Epithelial cell of esophagus (primary cell): ENCODE measurements around the gene HECTD3.
A peak's percentile ranks its signal among the peaks of the same experiment; 100 is the strongest.

Experiments
- DNase-seq: peaks from one replicate; pipeline ENCODE4 v3.0.0; 2010; ENCODE audit warnings: low read depth
- H3K4me3 ChIP-seq: 2 replicates; pipeline ENCODE4 v1.5.1; 2011; ENCODE audit warnings: mild to moderate bottlenecking, low read length, control low read depth
- TF ChIP-seq, protein P1 (sequence below): IDR thresholded peaks from 2 replicates; pipeline ENCODE4 v1.5.1; 2011; ENCODE audit warnings: low read depth, mild to moderate bottlenecking, low read length, control low read depth, inconsistent platforms; ENCODE audit not compliant: insufficient read depth; ENCODE audit errors: missing control alignments

Gene HECTD3

DNA sequence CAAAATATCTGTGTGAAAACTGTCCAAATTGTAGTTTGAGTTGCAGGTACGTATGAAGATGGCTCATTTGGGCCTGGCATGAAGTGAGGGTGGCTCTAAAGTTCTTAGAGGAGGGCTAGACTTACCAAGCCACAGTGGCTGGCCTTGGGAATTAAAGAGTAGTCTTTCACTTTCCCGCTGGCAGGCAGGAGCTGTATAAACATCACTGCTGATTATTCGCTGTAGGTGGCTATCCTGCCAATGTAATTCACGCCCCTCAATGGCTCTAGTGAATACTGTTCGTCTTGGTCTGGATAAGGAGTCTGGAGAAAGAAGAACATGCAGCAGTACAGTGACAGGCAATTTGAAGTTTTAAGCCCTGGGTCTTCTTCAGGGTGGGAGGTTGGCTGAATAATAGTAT, 32.0 kb upstream of the HECTD3 start:
- H3K4me3 ChIP-seq = no peak overlapping the region
- DNase-seq = no peak
- TF ChIP-seq, protein P1, sequence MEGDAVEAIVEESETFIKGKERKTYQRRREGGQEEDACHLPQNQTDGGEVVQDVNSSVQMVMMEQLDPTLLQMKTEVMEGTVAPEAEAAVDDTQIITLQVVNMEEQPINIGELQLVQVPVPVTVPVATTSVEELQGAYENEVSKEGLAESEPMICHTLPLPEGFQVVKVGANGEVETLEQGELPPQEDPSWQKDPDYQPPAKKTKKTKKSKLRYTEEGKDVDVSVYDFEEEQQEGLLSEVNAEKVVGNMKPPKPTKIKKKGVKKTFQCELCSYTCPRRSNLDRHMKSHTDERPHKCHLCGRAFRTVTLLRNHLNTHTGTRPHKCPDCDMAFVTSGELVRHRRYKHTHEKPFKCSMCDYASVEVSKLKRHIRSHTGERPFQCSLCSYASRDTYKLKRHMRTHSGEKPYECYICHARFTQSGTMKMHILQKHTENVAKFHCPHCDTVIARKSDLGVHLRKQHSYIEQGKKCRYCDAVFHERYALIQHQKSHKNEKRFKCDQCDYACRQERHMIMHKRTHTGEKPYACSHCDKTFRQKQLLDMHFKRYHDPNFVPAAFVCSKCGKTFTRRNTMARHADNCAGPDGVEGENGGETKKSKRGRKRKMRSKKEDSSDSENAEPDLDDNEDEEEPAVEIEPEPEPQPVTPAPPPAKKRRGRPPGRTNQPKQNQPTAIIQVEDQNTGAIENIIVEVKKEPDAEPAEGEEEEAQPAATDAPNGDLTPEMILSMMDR = no peak

DNA sequence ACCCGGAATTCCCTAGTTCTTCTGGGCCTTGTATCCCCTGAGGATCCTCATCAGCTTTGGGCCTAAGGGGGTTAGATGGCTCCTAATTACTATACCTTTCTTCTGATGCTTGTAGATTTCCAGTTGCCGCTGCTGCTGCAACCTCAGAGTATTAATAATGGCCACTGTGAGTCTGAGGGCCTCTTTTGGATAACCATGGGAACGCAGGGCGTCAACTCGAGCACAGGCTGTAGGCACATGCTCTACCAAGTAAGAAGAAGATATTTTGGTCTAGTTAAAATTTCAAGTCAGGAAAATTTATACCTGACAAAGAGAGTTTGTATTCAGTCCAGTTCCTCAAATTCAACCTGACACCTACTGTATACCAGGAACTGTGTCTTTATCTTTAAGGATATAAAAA, 29.2 kb upstream of the HECTD3 start:
- H3K4me3 ChIP-seq = no peak overlapping the region
- TF ChIP-seq, protein P1 = no peak
- no peak for DNase-seq

DNA sequence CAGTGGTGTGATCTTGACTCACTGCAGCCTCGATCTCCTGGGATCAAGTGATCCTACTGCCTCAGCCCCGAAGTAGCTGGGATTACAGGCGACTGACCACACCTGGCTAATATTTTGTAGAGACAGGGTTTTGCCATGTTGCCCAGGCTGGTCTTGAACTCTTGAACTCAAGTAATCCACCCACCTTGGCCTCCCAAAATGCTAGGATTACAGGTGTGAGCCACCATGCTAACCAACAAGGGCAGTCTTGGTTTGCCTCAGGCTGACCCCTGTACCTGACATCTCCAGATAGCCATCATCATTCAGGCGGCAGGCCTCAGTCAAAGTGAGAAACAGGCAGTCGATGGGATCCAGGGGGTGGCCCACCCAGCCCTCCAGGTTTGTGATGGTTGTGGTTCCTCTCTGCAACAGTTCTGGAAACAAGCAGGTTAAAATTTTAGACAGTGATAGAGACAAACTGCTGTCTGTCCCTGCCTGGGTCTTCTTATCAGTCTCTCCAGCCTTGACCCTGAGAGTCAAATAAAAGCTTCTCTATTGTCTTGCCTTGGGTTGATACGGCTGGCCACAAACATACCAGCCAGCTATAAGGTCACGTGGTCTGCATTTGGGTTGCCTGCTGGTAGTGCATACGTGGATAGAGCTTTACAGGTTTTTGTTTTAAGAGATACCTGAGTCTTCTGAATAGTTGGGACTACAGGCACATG, 27.7 kb upstream of the HECTD3 start:
- no peak for DNase-seq
- TF ChIP-seq, protein P1 = no peak
- H3K4me3 ChIP-seq = no peak overlapping the region

DNA sequence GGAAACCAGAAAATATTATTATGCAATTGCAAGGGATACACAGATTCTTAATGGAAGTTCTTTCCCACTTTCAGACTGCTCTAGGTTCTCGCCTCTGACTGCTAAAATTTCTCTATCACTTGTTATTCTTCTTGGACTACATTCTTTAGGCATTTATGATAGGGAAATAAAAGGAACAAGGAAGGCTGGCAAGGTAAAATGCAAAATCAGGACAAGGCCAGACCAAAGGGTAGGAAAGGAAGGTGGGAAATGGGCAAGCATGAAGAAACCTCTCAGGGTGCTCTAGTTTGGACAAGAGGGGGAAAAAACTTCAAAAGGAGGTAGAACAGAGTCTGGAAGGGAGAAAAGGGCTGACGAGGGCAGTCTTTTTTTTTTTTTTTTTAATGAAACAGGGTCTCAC, 27.1 kb upstream of the HECTD3 start:
- no peak overlapping the region for H3K4me3 ChIP-seq
- TF ChIP-seq, protein P1 = no peak
- DNase-seq = no peak

DNA sequence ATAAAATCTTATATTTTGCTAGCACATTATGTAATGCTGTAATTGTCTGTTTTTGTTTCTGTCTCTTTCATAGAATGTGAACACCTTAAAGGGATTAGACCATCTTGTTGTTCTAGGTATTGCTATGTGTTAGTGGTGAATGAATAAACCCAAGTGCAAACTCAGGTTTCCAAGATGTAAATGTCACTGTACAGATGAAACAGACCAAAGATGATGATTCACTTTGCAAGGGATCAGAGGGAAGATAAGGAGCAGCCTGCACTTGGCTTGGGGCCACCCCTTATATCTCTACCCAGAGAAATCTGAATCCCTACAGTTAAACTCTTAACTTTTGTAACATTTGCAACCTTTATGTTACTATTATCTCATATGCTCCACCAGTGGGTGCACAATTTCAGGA, 26.3 kb upstream of the HECTD3 start:
- TF ChIP-seq, protein P1 = no peak
- DNase-seq = peak; percentile 14
- H3K4me3 ChIP-seq = no peak overlapping the region

DNA sequence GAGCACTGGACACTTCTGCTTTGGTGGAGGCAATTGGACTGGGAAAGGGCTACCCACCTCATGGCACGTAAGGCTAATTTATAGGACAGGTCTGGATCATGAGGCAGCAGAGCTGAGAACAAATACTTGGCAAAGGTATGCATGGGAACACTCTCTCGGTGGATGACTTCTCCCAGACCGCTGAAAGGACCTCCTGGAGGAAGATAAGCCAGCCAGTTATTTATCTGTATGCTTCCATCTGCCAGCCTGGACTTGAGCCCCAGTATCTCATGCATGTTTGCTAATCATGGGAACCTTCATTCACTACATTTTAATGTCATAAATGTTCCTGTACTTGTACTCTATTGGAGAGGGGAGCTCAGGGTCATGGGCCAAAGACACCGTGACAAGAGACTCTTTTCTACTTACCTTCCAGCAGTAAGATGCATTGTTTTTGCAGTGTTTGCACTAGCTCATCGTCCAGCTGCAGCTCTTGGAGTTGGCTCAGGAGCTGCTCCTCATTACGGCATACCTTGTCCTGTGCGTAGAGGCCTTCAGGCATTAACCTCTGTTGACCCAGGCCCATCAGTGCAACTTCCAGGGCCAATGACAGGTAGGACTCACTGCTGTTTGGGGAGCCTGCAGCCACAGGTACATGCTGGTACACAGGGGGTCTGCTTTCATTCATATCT, 24.6 kb upstream of the HECTD3 start:
- TF ChIP-seq, protein P1 = no peak
- no peak overlapping the region for H3K4me3 ChIP-seq
- DNase-seq = no peak

DNA sequence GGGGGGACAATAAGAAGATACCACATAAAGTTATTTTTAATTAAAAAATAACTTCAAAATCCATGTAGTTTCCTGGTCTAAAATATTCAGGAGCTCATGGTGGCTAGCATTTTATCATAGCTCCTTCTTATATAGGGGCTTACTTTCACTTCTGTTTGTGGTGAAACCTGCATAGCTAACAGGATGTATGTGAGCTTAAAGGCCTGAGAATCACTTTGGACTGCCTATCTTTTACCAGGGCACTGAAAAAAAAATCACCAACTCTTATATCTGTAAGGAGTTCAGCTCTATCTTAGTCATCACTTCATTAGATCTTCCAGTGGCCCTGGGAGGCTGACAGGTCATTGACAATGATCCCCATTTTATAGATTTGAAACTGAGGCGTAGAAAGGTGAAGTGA, 22.2 kb upstream of the HECTD3 start:
- TF ChIP-seq, protein P1 = no peak
- H3K4me3 ChIP-seq = no peak overlapping the region
- DNase-seq = no peak
